Stimulated activated CD8-positive, alpha-beta memory T cell treated with anti-CD3 and anti-CD28 coated beads, Interleukin-2, amount 100 ng/mL, for 48 hours (primary cell): ENCODE measurements around the gene BNC2.

Source experiments
- DNase-seq, 2 donors: peaks; one replicate each; pipeline ENCODE4 v3.0.0-alpha.2; 2020; ENCODE audit warnings: low read depth in 2 of 2

BNC2 gene

DNA sequence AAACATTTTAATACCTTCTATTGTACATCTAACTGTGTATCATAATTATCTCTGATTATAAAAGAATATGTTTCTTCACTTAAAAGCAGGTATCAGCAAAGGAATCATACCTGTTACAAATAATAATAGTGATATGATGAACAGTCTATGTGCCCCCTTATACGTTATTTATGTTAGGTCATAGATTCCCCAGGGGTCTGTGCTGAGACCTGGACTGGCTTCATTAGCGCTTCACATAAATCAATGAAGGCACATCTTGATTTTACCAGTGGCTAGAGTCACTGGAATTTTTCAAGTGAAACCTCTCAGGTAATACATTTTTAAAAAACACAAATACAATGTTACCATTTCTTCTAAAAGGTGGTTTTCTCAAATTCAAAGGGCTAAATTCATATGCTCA, 275.2 kb downstream of the BNC2 start:
- DNase-seq, result no peak

DNA sequence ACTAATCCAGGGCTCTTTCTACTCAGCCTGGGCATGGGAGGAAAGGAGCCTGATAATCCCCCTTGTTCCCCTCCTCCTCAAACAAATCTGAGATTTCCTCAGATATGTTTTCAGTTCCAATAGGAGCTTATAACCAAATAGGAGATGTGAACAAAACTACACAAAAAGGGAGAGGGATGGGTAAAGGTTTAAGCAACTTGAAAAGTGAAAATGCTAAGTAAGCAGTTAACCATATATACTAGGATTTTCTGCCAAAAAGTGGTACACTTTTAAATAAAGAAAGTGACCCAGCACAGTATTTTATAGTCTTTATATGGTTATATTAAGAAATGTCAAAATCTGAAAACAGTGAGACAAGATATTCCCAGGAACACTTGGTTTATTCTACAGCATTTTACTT, 275.7 kb downstream of the BNC2 start:
- no peak for DNase-seq

DNA sequence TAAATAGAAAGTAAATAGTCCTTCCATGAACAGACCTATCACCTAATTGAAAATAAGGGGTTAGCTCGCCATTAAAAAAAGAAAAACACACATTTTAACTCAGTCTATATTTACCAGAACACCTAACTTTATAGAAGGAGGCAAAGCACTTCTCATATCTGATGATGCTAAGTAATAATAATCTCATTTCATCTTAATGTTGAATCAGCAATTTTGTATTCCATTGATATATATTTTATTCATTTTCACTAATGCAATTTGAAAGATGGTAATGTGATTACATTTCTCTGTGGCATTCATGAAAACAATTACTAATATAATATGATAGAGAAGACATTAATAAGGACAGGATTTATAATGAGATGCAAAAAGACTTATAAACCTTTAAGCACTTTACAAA, 276.7 kb downstream of the BNC2 start:
- DNase-seq, result no peak

DNA sequence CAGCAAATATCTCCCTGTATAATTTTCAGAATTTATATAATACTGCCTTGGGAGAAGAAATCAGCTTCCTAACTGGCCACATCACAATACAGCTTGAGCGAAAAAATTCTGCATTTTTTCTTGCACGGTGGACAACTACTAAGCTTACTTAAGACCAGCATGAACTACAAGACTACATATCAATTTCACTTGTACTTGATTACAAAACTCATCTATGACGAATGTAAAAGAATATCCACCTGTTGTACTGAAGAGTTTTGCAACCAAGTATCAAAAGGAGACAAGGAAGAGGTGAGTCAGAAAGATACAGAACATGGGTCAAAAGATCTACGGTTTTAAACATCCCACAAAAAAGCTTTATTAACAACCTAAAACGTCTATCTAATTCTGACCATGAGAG, 279.4 kb downstream of the BNC2 start:
- no peak for DNase-seq

DNA sequence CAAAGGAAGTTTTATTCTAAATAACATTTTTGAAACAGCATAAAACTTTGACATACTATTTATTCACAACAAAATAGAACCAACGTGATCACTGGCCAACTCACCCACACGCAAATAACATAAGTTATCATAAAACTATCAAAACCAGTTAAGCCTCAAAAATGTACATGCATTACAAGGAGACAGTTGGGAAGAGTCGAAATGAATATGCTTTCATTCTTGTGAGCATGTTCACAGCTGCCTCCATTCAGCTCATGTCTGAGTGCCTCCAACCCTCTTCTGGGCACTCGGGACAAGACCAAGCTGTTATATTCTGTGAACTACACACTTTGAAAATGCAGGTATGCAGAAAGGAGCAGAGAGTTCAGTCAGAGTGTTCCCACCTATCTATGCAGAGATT, 284.9 kb downstream of the BNC2 start:
- no peak for DNase-seq

DNA sequence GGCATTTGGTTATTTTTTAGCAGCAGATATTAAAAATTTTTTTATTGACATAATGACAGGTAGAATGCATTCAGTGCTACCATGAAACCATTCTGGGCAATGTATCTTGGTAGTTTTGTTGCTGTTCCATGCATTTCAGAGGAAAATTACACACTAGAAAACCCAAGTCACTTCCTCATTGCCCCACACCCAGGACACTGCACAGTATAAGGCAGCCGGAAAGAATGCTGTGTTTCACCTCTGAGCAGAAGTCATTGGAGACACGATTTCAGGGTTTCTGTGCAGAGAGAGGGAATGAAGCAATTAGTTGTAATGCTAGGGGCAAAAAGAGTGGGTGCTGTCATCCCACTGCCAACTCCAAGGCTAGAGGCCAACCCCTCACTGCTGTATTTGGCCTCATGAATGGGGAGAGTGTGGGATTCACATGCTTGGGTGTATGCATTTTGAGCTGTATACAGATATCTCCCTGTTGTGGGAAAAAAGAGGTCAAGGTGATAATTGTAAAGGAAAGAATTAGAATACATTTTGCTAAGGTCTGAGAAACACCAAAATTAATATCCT, 290.5 kb downstream of the BNC2 start:
- DNase-seq, result no peak

DNA sequence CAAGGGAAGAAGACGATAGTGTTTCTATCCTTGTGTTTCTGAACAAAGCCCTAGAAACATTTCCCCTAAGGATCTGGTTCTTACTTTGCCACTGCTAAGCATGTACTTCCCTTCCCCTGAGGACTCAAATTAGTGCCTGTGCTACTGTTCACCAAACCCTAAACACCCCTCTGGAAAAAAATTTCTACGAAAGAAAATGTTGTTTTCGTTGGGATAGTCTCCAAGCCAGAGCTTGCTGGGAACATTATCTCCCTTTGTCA, 294.6 kb downstream of the BNC2 start:
- DNase-seq, result no peak

DNA sequence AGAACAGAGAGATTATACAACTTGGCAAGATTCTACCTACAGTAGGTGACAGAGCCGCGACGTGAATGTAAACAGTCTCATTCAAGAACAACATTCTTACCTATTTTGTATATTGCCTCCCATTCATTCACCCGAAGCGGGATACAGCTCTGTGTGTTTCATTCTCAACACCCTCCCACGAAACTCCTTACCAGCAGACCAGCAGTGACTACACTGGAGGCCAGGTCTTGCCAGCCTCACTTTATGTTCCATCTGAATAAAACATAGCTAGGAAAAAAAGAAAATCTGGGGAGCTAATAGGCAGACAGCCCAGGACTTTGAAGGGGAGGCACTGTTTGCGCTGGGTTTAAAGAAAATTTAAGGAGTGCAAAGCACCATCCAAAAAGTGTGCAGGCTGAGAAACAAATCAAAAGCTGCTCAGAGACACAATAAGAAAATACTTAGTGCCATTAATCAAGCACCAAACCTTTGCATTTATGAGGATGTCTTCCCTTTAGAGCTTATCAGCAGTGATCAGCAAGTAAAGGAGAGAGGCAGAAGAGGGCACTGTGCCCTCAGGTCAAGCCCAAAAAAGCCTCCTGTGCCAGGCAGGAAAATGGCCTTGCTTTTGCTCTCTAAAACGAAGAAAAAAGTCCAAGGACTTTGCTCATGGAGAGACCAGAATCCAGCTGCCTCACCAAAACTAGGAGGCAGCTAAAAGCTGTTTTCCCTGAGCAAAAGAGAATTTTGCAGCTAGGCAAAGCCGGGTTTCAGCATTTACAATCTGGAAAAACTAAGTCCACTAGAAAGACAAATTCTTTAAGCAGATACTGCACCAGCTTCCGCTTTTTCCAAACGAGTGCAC, 295.1 kb downstream of the BNC2 start:
- DNase-seq, result no peak

DNA sequence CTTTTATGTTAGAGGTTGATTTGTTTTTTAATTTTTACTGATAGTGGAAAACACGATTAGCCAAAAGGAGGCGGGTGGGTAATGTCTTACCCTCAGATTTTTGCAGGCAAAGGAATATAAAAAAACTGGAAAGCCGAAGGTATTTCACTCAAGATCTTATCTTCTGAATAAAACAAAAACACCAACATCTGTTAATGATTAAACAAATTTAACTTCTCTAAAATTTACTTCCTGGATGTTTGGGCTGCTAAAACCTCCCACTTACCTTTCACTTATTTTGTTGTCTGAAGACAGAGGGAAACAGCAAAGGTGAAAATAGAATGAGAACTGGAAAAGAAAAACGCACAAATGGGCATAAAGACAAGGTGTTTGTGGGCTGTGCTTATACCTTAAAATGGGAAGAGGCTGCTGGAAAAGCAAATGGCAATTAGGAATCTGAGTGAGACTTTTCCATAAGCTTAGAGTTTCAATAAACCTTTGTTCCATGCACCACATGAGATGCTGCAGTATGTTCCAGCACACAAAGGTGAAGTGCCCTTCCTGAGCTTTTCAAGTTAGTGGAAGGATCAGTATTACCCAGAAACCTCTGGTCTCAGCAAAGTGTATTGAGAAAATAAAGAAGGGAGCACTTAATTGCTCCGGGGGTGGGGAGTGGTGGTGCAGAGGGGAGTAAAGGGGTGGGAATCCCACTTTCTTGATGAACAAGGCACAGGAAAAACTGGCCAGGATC, 298.3 kb downstream of the BNC2 start:
- DNase-seq, result no peak

DNA sequence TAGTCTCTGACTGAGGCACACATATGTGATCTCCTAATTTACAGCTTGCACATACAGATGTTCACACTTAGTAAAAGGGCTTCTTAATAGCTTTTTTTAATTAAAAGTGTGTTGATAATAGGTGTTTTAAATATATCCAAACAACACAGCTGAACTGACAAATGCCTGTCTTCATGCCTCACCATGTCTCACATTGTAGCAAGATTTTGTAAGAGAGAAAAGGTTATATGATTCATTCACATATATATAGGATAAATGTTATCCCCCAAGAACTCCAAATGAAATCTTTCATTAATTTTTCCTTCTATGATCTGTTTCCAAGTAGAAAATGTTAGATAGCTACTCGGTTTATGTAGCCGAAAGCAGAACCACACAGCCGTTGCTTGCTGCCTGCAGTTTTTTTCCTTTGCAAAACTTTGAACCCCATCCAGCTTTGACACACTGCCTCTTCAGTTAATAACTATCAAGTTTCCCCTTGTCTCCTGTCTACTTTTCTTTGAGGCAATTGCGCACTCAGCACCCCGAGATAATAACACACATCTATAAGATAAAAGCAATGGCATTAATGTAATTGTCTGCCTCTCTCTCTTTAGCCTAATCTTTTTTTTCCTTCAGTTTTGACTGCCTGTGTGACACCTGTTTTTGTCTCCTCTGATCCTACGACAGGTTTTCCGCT, 299.2 kb downstream of the BNC2 start:
- DNase-seq, result no peak

DNA sequence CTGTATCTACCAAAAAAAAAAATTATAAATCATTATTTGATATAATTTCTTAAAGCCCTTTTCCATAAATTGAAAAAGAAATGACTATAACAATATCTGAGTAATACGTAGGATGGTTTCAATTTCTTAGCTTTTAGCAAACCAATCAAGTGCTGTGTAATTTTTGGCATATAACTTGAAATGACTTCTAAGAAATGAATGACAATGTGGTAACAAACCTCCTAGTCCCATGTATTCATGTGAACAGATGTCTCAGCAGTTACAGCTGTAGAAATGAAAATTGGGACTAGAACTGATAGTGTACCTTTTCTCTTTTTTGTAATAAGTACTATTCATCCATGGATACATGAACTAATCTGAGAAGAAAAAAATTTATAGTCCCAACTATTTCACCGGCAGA, 307.0 kb downstream of the BNC2 start:
- no peak for DNase-seq

DNA sequence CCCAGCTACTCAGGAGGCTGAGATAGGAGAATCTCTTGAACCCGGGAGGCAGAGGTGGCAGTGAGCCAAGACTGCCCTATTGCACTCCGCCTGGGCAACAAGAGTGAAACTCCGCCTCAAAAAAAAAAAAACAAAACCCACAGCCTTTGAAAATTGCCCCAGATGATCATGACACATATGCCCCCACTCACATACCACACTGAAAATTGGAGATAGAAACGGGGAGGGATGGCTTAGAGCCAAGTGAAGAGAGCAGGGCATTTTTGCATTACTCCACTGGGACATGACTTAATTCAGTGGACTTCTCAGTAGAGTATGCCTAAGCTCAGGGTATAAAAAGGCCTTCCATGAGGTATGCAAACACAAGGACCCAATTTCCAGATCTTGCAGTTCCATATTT, 309.3 kb downstream of the BNC2 start:
- no peak for DNase-seq

DNA sequence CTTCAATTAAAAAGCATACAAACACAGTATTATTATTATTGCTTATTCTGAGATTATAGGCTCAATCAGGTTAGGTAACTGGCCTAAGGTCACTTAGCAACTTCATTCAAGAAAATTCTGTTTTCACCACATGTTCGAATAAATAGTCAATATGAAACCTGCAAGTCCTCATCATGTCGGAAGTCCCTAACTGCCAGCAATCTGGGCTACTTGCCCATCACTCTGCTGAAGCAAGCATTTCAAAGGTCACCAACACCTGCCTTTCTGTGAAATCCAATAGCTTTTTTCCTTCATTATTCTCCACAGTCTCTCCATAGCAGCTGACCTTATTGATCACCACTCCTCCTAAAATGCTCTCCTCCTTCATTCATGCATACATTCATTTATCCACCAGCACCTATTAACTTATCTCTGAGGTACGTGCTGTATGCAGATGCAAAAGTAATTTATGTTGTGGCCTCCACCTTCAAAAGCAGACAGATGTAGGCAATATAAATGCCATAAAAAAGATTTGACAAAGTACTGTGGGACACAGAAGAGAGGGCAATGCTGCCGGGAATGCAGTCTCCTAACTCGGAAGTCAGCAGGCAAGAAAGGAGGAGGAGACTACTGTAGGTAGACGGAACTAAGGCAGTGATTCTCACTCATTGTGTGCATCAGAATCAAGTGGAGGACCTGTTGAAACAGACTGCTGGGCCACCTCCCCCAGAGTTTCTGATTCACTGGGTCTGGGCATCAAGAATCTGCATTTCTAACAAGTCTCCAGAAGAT, 310.9 kb downstream of the BNC2 start:
- no peak for DNase-seq

DNA sequence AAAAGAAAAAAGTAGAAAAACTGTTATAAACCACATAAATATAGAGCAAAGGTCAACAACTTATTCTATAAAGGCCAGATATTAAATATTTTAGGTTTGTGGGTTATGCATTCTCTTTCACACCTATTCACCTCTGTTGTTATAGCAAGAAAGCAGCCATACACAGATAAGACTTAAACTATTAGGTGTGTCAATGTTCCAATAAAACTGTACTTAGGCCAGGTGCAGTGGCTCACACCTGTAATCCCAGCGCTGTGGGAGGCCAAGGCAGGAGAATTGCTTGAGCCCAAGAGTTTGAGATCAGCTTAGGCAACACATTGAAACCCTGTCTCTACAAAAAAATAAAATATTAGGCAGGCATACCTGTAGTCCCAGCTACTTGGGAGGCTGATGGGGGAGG, 314.7 kb downstream of the BNC2 start:
- no peak for DNase-seq

DNA sequence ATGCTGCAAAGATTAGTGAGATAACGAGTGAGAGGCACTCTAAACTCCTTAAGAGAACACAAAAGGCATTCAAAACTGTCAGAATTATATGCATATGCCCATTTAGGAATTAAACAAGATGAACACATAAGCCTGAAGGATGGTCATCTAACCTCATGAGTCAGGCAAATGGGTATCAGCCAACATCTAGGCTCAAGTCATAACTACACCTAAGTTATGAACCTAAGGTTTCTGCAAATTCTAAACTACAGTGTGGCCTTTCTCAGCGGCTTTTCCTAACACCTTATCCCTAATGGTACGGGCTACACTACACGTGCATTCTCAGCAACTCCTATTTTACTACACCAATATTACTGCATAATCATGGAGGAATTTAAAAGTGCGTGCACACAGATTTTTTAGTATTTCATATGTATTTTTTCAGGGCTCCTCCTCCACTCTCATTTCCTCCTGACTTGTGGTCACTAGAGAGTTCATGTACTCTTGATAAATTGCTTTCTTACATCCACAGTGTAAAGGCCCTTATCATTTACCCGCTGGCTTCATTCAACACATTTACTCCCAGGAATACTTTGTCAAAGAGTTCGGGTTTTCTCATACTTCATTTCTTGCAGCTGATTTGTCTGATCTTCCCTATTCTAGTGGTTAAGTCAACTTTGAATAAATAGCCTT, 316.5 kb downstream of the BNC2 start:
- DNase-seq, result no peak

DNA sequence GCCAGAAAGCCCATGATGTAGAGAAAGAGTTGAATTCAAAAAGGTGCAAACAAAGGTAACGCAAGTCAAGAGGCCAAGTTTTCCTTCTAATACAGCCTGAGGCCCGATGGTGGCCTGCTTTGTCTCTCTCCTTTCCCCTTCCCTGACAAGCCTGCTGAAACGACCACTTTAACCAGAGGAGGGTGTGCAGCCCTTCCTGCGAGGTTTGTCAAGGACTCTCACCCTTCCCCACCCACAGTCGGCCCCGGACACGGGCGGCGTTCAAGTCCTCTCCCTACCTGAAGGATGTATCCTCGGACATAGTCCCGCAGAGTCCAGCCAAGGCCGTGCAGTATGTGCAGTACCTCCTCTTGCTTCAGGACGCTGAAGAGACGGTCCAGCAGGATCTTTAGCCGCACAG, 318.2 kb downstream of the BNC2 start:
- DNase-seq, result no peak

DNA sequence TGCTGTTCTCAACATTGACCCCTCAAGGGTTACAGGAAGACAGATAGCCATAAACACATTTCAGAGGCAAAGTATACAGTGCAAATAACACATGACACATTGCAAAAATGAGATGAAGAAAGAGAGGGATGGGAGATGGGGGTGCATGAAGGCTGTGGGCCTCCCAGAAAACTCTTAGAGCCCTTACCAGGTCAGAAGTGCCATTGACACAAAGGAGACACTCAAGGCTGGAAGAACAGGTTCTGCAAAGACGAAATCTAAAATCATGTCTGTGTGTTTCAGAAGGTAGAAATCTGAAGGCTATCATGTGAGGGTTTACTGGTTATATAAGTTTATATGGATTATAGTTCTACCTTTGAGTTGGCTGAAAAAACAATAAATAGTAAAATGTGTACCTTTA, 318.8 kb downstream of the BNC2 start:
- no peak for DNase-seq

DNA sequence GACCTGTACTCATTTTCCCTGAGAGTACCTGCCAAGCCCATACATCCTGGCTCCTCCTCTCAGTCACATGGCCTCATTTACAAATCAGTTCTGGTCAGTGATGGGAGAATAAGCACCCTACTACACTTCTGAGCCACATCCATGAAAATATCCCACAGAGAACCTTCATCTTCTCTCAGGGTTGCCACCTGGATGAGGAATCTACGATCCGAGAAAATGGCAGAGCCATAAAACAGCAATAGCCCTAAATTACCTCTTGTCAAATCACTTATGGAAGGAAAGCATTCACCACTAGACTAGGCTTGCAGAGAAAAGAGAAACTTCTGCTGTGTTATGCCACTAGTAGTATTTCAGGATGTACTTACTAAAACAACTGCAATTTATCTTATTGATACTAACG, 324.8 kb downstream of the BNC2 start:
- no peak for DNase-seq

DNA sequence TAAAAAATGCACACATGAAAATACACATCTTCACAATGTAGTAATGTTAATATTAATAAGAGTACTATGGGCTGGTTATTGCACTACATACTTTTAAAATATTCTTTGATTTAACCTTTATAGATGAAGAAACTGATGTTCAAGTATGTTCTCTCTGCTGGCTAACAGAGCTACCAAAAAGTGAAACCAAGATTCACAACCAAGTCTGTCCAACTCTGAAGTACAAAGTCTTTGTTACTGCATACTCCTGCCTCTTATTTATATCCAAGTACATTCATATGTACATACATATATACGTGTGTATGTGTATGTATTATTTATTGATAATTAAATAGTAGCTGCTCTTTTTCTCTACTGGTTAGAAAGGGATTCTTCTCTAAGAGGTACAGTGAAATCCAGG, 325.6 kb downstream of the BNC2 start:
- no peak for DNase-seq

DNA sequence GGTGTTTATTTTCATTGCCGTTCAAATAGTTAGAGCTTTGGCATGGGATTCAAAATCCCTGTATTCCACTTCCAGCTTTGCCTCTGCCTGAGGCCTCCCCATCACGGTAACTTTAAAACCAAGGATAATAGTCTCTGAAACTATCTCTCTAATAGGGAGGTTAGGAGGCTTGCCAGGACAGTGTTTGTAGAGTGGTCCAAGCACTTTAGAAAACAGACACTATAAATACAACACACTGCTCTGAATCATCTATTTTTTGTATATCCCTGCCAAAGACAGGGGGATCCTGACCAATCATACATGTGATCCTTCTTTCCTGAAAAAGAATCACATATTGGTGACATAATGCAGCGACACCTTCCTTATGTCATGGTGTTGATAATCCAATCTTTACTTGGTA, 326.8 kb downstream of the BNC2 start:
- no peak for DNase-seq

DNA sequence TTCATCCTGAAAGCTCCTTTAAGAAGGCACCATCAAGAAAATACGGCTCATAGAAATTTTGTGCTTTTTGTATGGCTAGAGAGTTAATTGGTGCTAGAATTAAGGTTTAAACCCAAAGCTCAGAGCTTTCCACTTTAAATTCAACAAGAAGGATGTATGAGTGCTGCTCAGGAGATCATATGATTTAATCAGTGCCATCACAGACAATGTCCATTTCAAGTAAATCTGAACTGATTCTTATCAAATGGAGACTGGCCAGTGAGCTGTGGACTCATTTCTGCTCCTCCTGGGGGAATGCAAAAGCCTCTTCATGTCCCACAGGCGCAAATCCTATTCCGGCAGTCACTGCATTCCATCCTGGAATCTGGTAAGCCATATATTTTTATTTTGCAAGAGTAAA, 327.2 kb downstream of the BNC2 start:
- DNase-seq, result no peak

DNA sequence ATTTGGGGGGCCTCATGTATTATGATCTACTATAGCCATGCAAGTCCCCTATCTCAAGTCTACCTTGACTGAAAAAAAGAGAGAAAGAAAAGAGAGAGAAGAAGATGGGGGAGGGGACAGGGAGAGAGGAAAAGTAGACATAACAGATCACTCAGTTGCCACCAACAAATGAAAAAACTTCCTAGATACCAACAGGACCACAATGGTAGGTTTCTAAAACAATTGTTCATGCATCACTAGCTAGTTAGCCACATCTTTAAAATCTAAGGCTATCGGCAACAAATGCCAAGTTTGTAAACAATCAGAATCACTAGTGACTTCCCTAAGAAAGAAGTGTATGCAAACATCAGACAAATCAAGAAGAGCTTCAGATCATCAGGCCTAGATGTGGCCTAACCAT, 328.2 kb downstream of the BNC2 start:
- DNase-seq, result no peak
